ENCODE results near the gene STPG3. TPM values are rescaled to one million over a fixed set of nuclear protein-coding genes. Genes with fewer than 3 reads are reported as not detected.

STPG3 gene
- total and polyA plus RNA-seq, 9 of the 15 experiments (the other 6 are each of a cell fraction or from before 2014, with no cell fraction given), result not detected

DNA sequence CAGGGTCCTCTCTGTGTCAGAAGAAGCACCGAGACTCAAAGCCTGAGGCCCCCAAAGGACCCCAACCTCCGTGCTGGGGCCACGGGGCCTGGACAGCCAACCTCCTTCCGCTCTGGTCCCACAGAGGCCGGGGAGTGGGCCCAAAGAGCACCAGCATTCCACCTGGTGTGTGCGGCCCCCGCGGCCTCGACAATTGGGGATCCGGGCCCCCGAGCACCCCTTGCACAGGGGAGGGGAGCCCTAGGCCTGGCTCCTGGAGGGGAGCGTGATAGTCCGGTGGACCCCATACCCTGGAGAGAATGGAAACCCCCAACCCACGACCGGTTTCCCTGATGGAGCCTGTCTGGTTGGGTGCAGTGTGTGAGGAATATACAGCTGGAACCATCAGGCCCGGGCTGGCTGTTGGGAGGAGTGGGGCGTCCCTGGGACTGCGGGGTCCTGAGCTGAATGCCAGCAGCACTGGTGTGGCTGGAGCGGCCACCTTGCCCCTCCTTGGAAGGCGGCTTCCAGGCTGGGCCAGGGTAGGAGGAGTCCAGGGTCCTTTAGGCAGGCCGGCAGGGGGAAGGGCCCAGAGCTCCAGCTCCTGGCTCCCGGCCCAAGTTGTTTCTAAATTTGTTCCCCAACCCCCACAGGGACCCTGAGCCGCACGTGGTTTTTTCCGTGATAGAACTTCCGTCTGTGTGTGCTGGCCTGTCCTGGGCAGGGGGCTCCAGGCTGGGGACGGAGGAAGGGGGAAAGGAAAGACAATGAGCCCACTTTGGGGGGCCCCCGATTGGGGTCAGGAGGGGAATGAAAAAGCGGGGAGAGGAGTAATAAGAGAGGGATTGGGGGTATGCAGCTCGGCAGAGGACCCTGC is 25.6 kb downstream of the STPG3 start (continued):
- TF ChIP-seq, protein P1, sequence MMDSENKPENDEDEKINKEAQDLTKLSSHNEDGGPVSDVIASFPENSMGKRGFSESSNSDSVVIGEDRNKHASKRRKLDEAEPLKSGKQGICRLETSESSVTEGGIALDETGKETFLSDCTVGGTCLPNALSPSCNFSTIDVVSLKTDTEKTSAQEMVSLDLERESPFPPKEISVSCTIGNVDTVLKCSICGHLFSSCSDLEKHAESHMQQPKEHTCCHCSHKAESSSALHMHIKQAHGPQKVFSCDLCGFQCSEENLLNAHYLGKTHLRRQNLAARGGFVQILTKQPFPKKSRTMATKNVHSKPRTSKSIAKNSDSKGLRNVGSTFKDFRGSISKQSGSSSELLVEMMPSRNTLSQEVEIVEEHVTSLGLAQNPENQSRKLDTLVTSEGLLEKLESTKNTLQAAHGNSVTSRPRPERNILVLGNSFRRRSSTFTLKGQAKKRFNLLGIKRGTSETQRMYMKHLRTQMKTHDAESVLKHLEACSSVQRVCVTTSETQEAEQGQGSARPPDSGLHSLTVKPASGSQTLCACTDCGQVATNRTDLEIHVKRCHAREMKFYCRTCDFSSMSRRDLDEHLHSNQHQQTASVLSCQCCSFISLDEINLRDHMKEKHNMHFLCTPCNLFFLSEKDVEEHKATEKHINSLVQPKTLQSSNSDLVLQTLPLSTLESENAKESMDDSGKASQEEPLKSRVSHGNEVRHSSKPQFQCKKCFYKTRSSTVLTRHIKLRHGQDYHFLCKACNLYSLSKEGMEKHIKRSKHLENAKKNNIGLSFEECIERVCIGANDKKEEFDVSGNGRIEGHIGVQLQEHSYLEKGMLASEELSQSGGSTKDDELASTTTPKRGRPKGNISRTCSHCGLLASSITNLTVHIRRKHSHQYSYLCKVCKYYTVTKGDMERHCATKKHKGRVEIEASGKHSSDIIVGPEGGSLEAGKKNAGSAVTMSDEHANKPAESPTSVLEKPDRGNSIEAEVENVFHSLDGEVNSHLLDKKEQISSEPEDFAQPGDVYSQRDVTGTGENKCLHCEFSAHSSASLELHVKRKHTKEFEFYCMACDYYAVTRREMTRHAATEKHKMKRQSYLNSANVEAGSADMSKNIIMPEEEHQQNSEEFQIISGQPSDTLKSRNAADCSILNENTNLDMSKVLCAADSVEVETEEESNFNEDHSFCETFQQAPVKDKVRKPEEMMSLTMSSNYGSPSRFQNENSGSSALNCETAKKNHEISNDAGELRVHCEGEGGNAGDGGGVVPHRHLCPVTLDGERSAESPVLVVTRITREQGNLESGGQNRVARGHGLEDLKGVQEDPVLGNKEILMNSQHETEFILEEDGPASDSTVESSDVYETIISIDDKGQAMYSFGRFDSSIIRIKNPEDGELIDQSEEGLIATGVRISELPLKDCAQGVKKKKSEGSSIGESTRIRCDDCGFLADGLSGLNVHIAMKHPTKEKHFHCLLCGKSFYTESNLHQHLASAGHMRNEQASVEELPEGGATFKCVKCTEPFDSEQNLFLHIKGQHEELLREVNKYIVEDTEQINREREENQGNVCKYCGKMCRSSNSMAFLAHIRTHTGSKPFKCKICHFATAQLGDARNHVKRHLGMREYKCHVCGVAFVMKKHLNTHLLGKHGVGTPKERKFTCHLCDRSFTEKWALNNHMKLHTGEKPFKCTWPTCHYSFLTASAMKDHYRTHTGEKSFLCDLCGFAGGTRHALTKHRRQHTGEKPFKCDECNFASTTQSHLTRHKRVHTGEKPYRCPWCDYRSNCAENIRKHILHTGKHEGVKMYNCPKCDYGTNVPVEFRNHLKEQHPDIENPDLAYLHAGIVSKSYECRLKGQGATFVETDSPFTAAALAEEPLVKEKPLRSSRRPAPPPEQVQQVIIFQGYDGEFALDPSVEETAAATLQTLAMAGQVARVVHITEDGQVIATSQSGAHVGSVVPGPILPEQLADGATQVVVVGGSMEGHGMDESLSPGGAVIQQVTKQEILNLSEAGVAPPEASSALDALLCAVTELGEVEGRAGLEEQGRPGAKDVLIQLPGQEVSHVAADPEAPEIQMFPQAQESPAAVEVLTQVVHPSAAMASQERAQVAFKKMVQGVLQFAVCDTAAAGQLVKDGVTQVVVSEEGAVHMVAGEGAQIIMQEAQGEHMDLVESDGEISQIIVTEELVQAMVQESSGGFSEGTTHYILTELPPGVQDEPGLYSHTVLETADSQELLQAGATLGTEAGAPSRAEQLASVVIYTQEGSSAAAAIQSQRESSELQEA (IDR thresholded peaks at IDR 0.05; ENCODE audit: low read depth), result no peak
- no peak for TF ChIP-seq BACH1 (tag; IDR thresholded peaks at IDR 0.05)
- TF ChIP-seq GATAD2A (IDR thresholded peaks at IDR 0.05), result 0 out of 2 replicates have a peak, but pooled peaks have one; percentile 86
- no peak for TF ChIP-seq ILF3 (IDR thresholded peaks at IDR 0.05; ENCODE audit: borderline replicate concordance)
- TF ChIP-seq SMARCA5 (IDR thresholded peaks at IDR 0.05), result no peak
- TF ChIP-seq TCFL5 (CRISPR knock-in tag; conservative IDR thresholded peaks at IDR 0.05), result no peak
- TF ChIP-seq, protein P2, sequence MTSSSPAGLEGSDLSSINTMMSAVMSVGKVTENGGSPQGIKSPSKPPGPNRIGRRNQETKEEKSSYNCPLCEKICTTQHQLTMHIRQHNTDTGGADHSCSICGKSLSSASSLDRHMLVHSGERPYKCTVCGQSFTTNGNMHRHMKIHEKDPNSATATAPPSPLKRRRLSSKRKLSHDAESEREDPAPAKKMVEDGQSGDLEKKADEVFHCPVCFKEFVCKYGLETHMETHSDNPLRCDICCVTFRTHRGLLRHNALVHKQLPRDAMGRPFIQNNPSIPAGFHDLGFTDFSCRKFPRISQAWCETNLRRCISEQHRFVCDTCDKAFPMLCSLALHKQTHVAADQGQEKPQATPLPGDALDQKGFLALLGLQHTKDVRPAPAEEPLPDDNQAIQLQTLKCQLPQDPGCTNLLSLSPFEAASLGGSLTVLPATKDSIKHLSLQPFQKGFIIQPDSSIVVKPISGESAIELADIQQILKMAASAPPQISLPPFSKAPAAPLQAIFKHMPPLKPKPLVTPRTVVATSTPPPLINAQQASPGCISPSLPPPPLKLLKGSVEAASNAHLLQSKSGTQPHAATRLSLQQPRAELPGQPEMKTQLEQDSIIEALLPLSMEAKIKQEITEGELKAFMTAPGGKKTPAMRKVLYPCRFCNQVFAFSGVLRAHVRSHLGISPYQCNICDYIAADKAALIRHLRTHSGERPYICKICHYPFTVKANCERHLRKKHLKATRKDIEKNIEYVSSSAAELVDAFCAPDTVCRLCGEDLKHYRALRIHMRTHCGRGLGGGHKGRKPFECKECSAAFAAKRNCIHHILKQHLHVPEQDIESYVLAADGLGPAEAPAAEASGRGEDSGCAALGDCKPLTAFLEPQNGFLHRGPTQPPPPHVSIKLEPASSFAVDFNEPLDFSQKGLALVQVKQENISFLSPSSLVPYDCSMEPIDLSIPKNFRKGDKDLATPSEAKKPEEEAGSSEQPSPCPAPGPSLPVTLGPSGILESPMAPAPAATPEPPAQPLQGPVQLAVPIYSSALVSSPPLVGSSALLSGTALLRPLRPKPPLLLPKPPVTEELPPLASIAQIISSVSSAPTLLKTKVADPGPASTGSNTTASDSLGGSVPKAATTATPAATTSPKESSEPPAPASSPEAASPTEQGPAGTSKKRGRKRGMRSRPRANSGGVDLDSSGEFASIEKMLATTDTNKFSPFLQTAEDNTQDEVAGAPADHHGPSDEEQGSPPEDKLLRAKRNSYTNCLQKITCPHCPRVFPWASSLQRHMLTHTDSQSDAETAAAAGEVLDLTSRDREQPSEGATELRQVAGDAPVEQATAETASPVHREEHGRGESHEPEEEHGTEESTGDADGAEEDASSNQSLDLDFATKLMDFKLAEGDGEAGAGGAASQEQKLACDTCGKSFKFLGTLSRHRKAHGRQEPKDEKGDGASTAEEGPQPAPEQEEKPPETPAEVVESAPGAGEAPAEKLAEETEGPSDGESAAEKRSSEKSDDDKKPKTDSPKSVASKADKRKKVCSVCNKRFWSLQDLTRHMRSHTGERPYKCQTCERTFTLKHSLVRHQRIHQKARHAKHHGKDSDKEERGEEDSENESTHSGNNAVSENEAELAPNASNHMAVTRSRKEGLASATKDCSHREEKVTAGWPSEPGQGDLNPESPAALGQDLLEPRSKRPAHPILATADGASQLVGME (CRISPR knock-in tag; IDR thresholded peaks at IDR 0.05), result no peak
- TF ChIP-seq CHD2 (IDR thresholded peaks at IDR 0.05; ENCODE audit: low read depth, low read length), result peak; percentile 10; the same call in 1 of the 2 replicates
- TF ChIP-seq, protein P3, sequence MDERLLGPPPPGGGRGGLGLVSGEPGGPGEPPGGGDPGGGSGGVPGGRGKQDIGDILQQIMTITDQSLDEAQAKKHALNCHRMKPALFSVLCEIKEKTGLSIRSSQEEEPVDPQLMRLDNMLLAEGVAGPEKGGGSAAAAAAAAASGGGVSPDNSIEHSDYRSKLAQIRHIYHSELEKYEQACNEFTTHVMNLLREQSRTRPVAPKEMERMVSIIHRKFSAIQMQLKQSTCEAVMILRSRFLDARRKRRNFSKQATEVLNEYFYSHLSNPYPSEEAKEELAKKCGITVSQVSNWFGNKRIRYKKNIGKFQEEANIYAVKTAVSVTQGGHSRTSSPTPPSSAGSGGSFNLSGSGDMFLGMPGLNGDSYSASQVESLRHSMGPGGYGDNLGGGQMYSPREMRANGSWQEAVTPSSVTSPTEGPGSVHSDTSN (CRISPR knock-in tag; IDR thresholded peaks at IDR 0.05; ENCODE audit: low read depth), result no peak
- TF ChIP-seq, protein P3 (tag; conservative IDR thresholded peaks at IDR 0.05; ENCODE audit: low read depth), result no peak
